H9 (cell line): ENCODE measurements around the gene ATAD5. TPM values are rescaled to one million over a fixed set of nuclear protein-coding genes. Genes with fewer than 3 reads are reported as not detected.
A peak's percentile ranks its signal among the peaks of the same experiment; 100 is the strongest.
"Not testable (repeated sequence)": the region's sequence is repeated elsewhere in the genome, so short reads cannot be mapped to it uniquely, and the experiment has no call there.

Experiments used
- DNase-seq: peaks from one replicate; pipeline ENCODE4 v3.0.0-alpha.2; 2017
- H2AFZ ChIP-seq: one replicate; pipeline ENCODE4 v1.6.1; 2013; ENCODE audit warnings: mild to moderate bottlenecking, low read length, control low read depth, moderate library complexity
- H2AK5ac ChIP-seq: 2 replicates; pipeline ENCODE4 v1.6.1; 2013; ENCODE audit warnings: low read length, control low read depth, mixed read lengths; ENCODE audit not compliant: insufficient read length
- H2BK120ac ChIP-seq: one replicate; pipeline ENCODE4 v1.6.1; 2013; ENCODE audit warnings: low read depth, mild to moderate bottlenecking, low read length, control low read depth, inconsistent platforms; ENCODE audit not compliant: poor library complexity, severe bottlenecking
- H2BK12ac ChIP-seq: 2 replicates; pipeline ENCODE4 v1.6.1; 2013; ENCODE audit warnings: low read length, control low read depth, mixed read lengths, low read depth; ENCODE audit not compliant: insufficient read length
- H2BK15ac ChIP-seq: 2 replicates; pipeline ENCODE4 v1.6.1; 2013; ENCODE audit warnings: low read depth, low read length, control low read depth
- H2BK20ac ChIP-seq: one replicate; pipeline ENCODE4 v1.6.1; 2013; ENCODE audit warnings: low read depth, mild to moderate bottlenecking, low read length, control low read depth, inconsistent platforms; ENCODE audit not compliant: poor library complexity, severe bottlenecking
- H2BK5ac ChIP-seq: 2 replicates; pipeline ENCODE4 v1.6.1; 2013; ENCODE audit warnings: low read length, control low read depth, mixed read lengths; ENCODE audit not compliant: insufficient read length
- H3K14ac ChIP-seq: 2 replicates; pipeline ENCODE4 v1.6.1; 2013; ENCODE audit warnings: low read length, control low read depth; ENCODE audit not compliant: insufficient read depth
- H3K18ac ChIP-seq: 2 replicates; pipeline ENCODE4 v1.6.1; 2013; ENCODE audit warnings: low read depth, mild to moderate bottlenecking, mixed read lengths, low read length, control low read depth; ENCODE audit not compliant: insufficient read length
- H3K23ac ChIP-seq: 2 replicates; pipeline ENCODE4 v1.6.1; 2013; ENCODE audit warnings: low read length, control low read depth, mixed read lengths, low read depth; ENCODE audit not compliant: insufficient read length
- H3K23me2 ChIP-seq: 2 replicates; pipeline ENCODE4 v1.6.1; 2013; ENCODE audit warnings: low read depth, mild to moderate bottlenecking, mixed read lengths, low read length, control low read depth; ENCODE audit not compliant: insufficient read length, poor library complexity, severe bottlenecking
- H3K27ac ChIP-seq: 2 replicates; pipeline ENCODE4 v1.5.1; 2013; ENCODE audit warnings: low read length, control low read depth, mixed read lengths, low read depth; ENCODE audit not compliant: insufficient read length
- H3K27me3 ChIP-seq: 2 replicates; pipeline ENCODE4 v1.6.1; 2013; ENCODE audit warnings: low read length, control low read depth, inconsistent platforms; ENCODE audit not compliant: insufficient read depth
- H3K4ac ChIP-seq: 2 replicates; pipeline ENCODE4 v1.6.1; 2013; ENCODE audit warnings: low read depth, mild to moderate bottlenecking, control low read depth, inconsistent platforms, low read length, moderate library complexity
- H3K4me1 ChIP-seq: 2 replicates; pipeline ENCODE4 v1.6.1; 2013; ENCODE audit warnings: low read length, control low read depth, inconsistent platforms; ENCODE audit not compliant: insufficient read depth
- H3K4me2 ChIP-seq: 2 replicates; pipeline ENCODE4 v1.6.1; 2013; ENCODE audit warnings: low read length, control low read depth, mixed read lengths; ENCODE audit not compliant: insufficient read length, insufficient read depth
- H3K56ac ChIP-seq: 2 replicates; pipeline ENCODE4 v1.6.1; 2013; ENCODE audit warnings: low read depth, mild to moderate bottlenecking, mixed read lengths, low read length, control low read depth; ENCODE audit not compliant: insufficient read length
- H3K79me1 ChIP-seq: 2 replicates; pipeline ENCODE4 v1.6.1; 2013; ENCODE audit warnings: low read depth, mild to moderate bottlenecking, moderate library complexity, low read length, control low read depth, inconsistent platforms; ENCODE audit not compliant: insufficient read depth, poor library complexity, severe bottlenecking
- H3K79me2 ChIP-seq: 2 replicates; pipeline ENCODE4 v1.6.1; 2013; ENCODE audit warnings: low read length, control low read depth, inconsistent platforms; ENCODE audit not compliant: insufficient read depth
- H3K9ac ChIP-seq: 2 replicates; pipeline ENCODE4 v1.6.1; 2013; ENCODE audit warnings: low read length, control low read depth, mixed read lengths; ENCODE audit not compliant: insufficient read length; ENCODE audit errors: extremely low read depth
- H3K9me3 ChIP-seq: one replicate; pipeline ENCODE4 v1.6.1; 2013; ENCODE audit warnings: low read depth, low read length, inconsistent platforms; ENCODE audit not compliant: control insufficient read depth
- H3T11ph ChIP-seq: one replicate; pipeline ENCODE4 v1.6.1; 2013; ENCODE audit warnings: mild to moderate bottlenecking, low read length, control low read depth, inconsistent platforms
- H4K20me1 ChIP-seq: one replicate; pipeline ENCODE4 v1.6.1; 2013; ENCODE audit not compliant: control insufficient read depth, insufficient read length, insufficient read depth
- H4K5ac ChIP-seq: 2 replicates; pipeline ENCODE4 v1.6.1; 2013; ENCODE audit warnings: low read depth, mild to moderate bottlenecking, mixed read lengths, low read length, control low read depth; ENCODE audit not compliant: insufficient read length
- H4K8ac ChIP-seq: replicated peaks from 2 replicates; pipeline ENCODE4 v1.6.1; 2013; ENCODE audit warnings: low read length, control low read depth, mixed read lengths, low read depth; ENCODE audit not compliant: insufficient read length
- H4K91ac ChIP-seq: 2 replicates; pipeline ENCODE4 v1.6.1; 2013; ENCODE audit warnings: low read depth, mild to moderate bottlenecking, moderate library complexity, mixed read lengths, low read length, control low read depth; ENCODE audit not compliant: insufficient read length
- H3K27ac Mint-ChIP-seq, 3 experiments: 2 replicates in 2 of 3; 3 replicates in 1 of 3; pipeline ENCODE4 v1.8.0; 2020 to 2021; ENCODE audit warnings: mixed read lengths in 3 of 3, mild to moderate bottlenecking in 1 of 3, moderate library complexity in 1 of 3
- H3K27me3 Mint-ChIP-seq: 2 replicates; pipeline ENCODE4 v1.8.0; 2021; ENCODE audit warnings: low read depth, mild to moderate bottlenecking, moderate library complexity, mixed read lengths
- H3K36me3 Mint-ChIP-seq, 3 experiments: 2 replicates in 2 of 3; 3 replicates in 1 of 3; pipeline ENCODE4 v1.8.0; 2020 to 2021; ENCODE audit warnings: low read depth in 3 of 3, mixed read lengths in 3 of 3; ENCODE audit not compliant: insufficient read depth in 1 of 3
- H3K4me1 Mint-ChIP-seq, 2 experiments: 2 replicates each; pipeline ENCODE4 v1.8.0; 2020; ENCODE audit warnings: mixed read lengths in 2 of 2
- H3K4me3 Mint-ChIP-seq, 2 experiments: 2 replicates in 1 of 2; 3 replicates in 1 of 2; pipeline ENCODE4 v1.8.0; 2020 to 2021; ENCODE audit warnings: mild to moderate bottlenecking in 2 of 2, mixed read lengths in 2 of 2, moderate library complexity in 1 of 2
- H3K9me3 Mint-ChIP-seq, 2 experiments: 2 replicates in 1 of 2; 3 replicates in 1 of 2; pipeline ENCODE4 v1.8.0; 2020; ENCODE audit warnings: mild to moderate bottlenecking in 2 of 2, mixed read lengths in 2 of 2, moderate library complexity in 1 of 2
- CTCF ChIP-seq: fragments of 200-600 bp; sonication (generic); conservative IDR thresholded peaks from 3 replicates; pipeline ENCODE4 v1.8.0; 2021; ENCODE audit warnings: antibody characterized with exemption, mild to moderate bottlenecking
- WGBS: extraction: QIAGEN DNeasy Blood & Tissue Kit; methylation state at CpG from one replicate; pipeline ENCODE4 v1.1.7; 2013; ENCODE audit warnings: missing lambda C conversion rate, low lambda C conversion rate, mixed read lengths; ENCODE audit not compliant: insufficient read length; ENCODE audit errors: extremely low coverage; 5-methylcytosine and 5-hydroxymethylcytosine counted together
- total RNA-seq: library from RNA; stranded (reverse); gene quantifications from 2 replicates; pipeline ENCODE4 v1.2.1, GENCODE V29; 2021

The ATAD5 gene
- total RNA-seq, 1 experiment from 2014 or later: 27.0 TPM

- Histone ChIP-seq H2BK5ac (no peak overlapping the region), H4K8ac (no peak overlapping the region), H3K56ac (no peak overlapping the region), H3K23me2 (no peaks in the 10 kb centered on the region), H3K4ac (no peak overlapping the region), H3K4me2 (no peak overlapping the region), H2BK20ac (no peak overlapping the region), H3K27me3 (no peaks in the 10 kb centered on the region), H3K23ac (no peak overlapping the region), H4K5ac (no peak overlapping the region), H4K91ac (no peak overlapping the region), H3T11ph (no peak overlapping the region), H2BK12ac (no peak overlapping the region), H3K4me1 (no peaks in the 10 kb centered on the region), H3K18ac (no peak overlapping the region), H3K27ac (no peak overlapping the region), H2AK5ac (no peak overlapping the region), H3K79me2 (peaks cover 3% of the 10 kb centered on the region; the same call in 1 of the 2 replicates), H2BK120ac (no peak overlapping the region), H3K9ac (no peak overlapping the region), H2AFZ (no peak overlapping the region), H3K79me1 (peaks cover 2% of the 10 kb centered on the region), H2BK15ac (no peak overlapping the region), H3K9me3 (no peaks in the 10 kb centered on the region), H3K14ac (no peak overlapping the region), H4K20me1 (no peaks in the 10 kb centered on the region)
- Mint-ChIP-seq H3K4me3 (peak overlapping the region in 1 of 2 experiments; percentile 7; a peak in 1 of 5 replicates), H3K9me3 (no peaks in the 10 kb centered on the region), H3K4me1 (peaks cover 24 to 29% of the 10 kb centered on the region in 2 experiments), H3K36me3 (peaks cover 0 to 8% (median 0%) of the 10 kb centered on the region in 3 experiments; a peak in 4 of 7 replicates), H3K27ac (0 out of 7 replicates have a peak overlapping the region, but pooled peaks of 1 of the 3 experiments have one; percentile 15), H3K27me3 (peaks cover 1% of the 10 kb centered on the region)
- DNase-seq: no peak
- WGBS: no CpG with 5 or more reads among the region's 9 CpGs
- TF ChIP-seq CTCF: no peak
These were observed 9.7 kb upstream of the ATAD5 start for GRCh38 chr17:30821871-30822723.

GRCh38 chr17:30822919-30823318 lies 8.8 kb upstream of the ATAD5 start:
- H3K4ac ChIP-seq, H2AFZ ChIP-seq, H4K20me1 ChIP-seq, H3K14ac ChIP-seq, H3K56ac ChIP-seq, H3K9me3 Mint-ChIP-seq, H3K4me2 ChIP-seq, H3K79me2 ChIP-seq, H3K23me2 ChIP-seq, H4K5ac ChIP-seq, H3K4me1 ChIP-seq, H3K23ac ChIP-seq, H2BK120ac ChIP-seq, H3K27ac ChIP-seq, H2AK5ac ChIP-seq, H4K91ac ChIP-seq, H3K18ac ChIP-seq, H3K79me1 ChIP-seq, H4K8ac ChIP-seq, H3K9ac ChIP-seq, H2BK12ac ChIP-seq, H3K27me3 Mint-ChIP-seq, H3K27ac Mint-ChIP-seq, H2BK5ac ChIP-seq, H3K9me3 ChIP-seq, H2BK15ac ChIP-seq, H3K27me3 ChIP-seq, DNase-seq, H3T11ph ChIP-seq, H3K36me3 Mint-ChIP-seq, H2BK20ac ChIP-seq: not testable (repeated sequence)
- WGBS: no CpG with 5 or more reads among the region's 14 CpGs
- H3K4me1 Mint-ChIP-seq: peaks cover 24 to 29% of the 10 kb centered on the region in 2 experiments
- peak overlapping the region in 1 of 2 experiments; percentile 20; a peak in 2 of 5 replicates for H3K4me3 Mint-ChIP-seq
